Measurements from ENCODE around the gene HLF.

HLF gene

DNA sequence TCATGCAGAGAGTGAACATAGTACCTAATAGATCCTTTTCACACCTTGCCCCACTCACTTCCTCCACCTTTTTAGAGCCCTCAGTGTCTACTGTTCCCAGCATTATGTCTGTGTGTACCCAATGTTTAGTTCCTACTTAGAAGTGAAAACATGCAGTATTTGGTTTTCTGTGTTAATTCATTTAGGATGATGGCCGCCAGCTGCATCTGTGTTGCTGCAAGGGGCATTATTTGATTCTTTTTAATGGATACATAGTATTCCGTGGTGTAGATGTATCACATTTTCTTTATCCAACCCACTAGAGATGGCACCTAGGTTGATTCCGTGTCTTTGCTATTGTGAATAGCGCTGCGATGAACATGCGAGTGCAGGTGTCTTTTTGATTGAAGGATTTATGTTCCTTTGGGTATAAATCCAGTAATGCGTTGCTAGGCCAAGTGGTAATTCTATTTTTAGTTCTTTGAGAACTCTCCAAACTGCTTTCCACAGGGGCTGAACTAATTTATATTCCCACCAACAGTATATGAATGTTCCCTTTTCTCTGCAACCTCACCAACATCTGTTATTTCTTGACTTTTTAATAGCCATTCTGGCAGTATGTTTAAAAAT is 47.1 kb downstream of the HLF start:
- no peak overlapping the region for H3K27ac Mint-ChIP-seq
- DNase-seq (ENCODE audit: low spot score), result no peak
- peaks cover 3% of the 10 kb centered on the region for H3K27me3 Mint-ChIP-seq (ENCODE audit: low read depth)
- H3K9me3 Mint-ChIP-seq, result no peaks in the 10 kb centered on the region
- no peak overlapping the region for H3K4me3 Mint-ChIP-seq
- H3K36me3 Mint-ChIP-seq (ENCODE audit: low read depth), result peaks cover 1% of the 10 kb centered on the region
- H3K4me1 Mint-ChIP-seq (ENCODE audit: low read depth), result peaks cover 23% of the 10 kb centered on the region

GRCh38 chr17:55312852-55313251 is 48.1 kb downstream of the HLF start:
- H3K4me1 Mint-ChIP-seq (ENCODE audit: low read depth), result peaks cover 23% of the 10 kb centered on the region
- H3K27ac Mint-ChIP-seq, result no peak overlapping the region
- H3K9me3 Mint-ChIP-seq, result no peaks in the 10 kb centered on the region
- no peak overlapping the region for H3K4me3 Mint-ChIP-seq
- DNase-seq (ENCODE audit: low spot score), result no peak
- peaks cover 3% of the 10 kb centered on the region for H3K27me3 Mint-ChIP-seq (ENCODE audit: low read depth)
- peaks cover 1% of the 10 kb centered on the region for H3K36me3 Mint-ChIP-seq (ENCODE audit: low read depth)

GRCh38 chr17:55314061-55314783 is 49.5 kb downstream of the HLF start:
- DNase-seq (ENCODE audit: low spot score), result peak; percentile 7
- Mint-ChIP-seq H3K4me3 (peak overlapping the region; percentile 44), H3K9me3 (no peaks in the 10 kb centered on the region)

GRCh38 chr17:55314784-55315491 is 50.2 kb downstream of the HLF start:
- Mint-ChIP-seq H3K4me3 (peak overlapping the region; percentile 44), H3K27ac (peak overlapping the region; percentile 69), H3K4me1 (ENCODE audit: low read depth) (peaks cover 23% of the 10 kb centered on the region), H3K36me3 (ENCODE audit: low read depth) (peaks cover 1% of the 10 kb centered on the region), H3K27me3 (ENCODE audit: low read depth) (peaks cover 3% of the 10 kb centered on the region), H3K9me3 (no peaks in the 10 kb centered on the region)
- DNase-seq (ENCODE audit: low spot score), result peak; percentile 68

More at GRCh38 chr17:55314061-55314783, 49.5 kb downstream of the HLF start:
- Mint-ChIP-seq H3K36me3 (ENCODE audit: low read depth) (peaks cover 1% of the 10 kb centered on the region), H3K4me1 (ENCODE audit: low read depth) (peaks cover 23% of the 10 kb centered on the region), H3K27ac (peak overlapping the region; percentile 69), H3K27me3 (ENCODE audit: low read depth) (peaks cover 3% of the 10 kb centered on the region)

DNA sequence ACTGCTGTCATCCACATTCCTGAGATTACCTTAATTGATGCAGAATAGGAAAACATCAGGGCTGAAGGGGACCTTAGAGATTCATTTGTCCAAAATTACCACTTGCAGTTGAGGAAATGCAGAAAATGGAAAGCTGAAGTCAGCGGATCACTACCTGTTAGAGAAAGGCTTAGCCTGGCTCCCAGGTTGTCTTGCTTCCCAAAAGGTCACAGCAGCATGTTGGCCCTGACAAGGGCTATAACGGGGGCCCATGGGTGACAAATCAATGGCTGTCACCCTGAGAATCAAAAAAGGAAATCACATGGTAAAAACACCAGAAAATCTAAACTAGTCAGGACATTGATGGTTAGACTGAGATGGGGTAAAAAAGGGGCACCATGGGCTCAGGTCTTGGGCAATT is 51.7 kb downstream of the HLF start:
- Mint-ChIP-seq H3K9me3 (no peaks in the 10 kb centered on the region), H3K27me3 (ENCODE audit: low read depth) (peaks cover 5% of the 10 kb centered on the region), H3K36me3 (ENCODE audit: low read depth) (peaks cover 1% of the 10 kb centered on the region), H3K27ac (no peak overlapping the region), H3K4me3 (no peak overlapping the region), H3K4me1 (ENCODE audit: low read depth) (peaks cover 27% of the 10 kb centered on the region)
- DNase-seq (ENCODE audit: low spot score), result no peak

DNA sequence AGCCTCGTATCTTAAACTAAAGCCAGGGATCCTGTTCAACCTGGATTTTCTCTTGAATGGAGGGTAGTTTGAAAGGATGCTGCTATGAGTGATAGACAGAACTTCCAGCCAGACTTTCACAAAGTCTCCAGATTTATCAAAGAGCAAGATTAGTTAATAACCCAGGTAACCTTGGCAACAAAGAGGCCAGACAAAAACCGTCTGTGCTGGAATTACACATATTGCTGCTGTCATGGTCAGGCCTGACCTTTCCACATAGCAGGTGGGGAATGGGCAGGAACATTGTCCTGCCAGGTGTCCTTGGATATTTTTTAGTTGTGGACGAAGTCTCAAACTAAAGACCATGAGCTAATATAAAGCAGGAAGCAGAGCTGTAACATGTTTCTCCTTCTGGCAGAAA is 52.5 kb downstream of the HLF start:
- DNase-seq (ENCODE audit: low spot score), result no peak
- Mint-ChIP-seq H3K27ac (no peak overlapping the region), H3K27me3 (ENCODE audit: low read depth) (peaks cover 2% of the 10 kb centered on the region), H3K9me3 (no peaks in the 10 kb centered on the region), H3K36me3 (ENCODE audit: low read depth) (peaks cover 1% of the 10 kb centered on the region), H3K4me3 (no peak overlapping the region), H3K4me1 (ENCODE audit: low read depth) (peaks cover 27% of the 10 kb centered on the region)

- DNase-seq (ENCODE audit: low spot score), result no peak
- peaks cover 1% of the 10 kb centered on the region for H3K36me3 Mint-ChIP-seq (ENCODE audit: low read depth)
- peaks cover 27% of the 10 kb centered on the region for H3K4me1 Mint-ChIP-seq (ENCODE audit: low read depth)
- no peaks in the 10 kb centered on the region for H3K9me3 Mint-ChIP-seq
- H3K27me3 Mint-ChIP-seq (ENCODE audit: low read depth), result peaks cover 2% of the 10 kb centered on the region
- H3K27ac Mint-ChIP-seq, result no peak overlapping the region
- no peak overlapping the region for H3K4me3 Mint-ChIP-seq
These were observed 53.3 kb downstream of the HLF start for GRCh38 chr17:55318081-55318480.

DNA sequence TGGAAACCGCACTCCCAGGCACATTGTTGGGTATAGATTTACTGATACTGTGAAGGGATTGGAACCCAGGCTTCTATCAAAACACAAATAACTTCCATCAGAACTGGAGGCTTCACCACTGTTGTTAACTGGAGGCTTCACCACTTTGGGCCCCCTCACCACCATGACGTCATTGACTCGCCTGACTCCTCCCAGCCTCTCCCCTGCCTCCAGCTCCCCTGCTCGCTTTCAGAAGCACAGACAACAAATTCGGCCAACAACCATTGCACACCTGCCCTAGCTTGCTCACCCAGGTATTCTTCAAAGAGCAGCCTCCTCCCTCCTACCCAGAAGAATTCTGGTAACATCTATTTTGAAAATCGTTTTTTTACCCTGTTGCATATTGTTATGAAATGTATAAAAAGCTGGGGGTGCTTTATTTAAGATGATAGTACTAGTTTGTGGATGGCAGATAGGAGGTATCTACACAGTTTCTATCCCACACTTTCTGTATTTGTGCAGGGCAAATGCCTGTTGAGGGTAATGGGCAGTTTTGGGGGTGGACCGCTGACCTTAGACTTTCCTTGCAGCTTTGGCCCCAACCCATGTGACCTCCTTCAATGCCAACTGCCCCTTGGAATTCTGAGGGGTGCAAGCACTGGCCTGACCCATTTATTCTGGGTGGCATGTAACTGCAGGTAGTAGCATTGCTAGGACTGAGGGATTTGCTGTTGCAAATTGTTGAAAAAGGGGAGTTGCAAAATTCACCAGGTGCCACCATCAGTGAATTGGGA is 54.1 kb downstream of the HLF start:
- Mint-ChIP-seq H3K27me3 (ENCODE audit: low read depth) (peaks cover 2% of the 10 kb centered on the region), H3K9me3 (no peaks in the 10 kb centered on the region), H3K4me3 (no peak overlapping the region), H3K36me3 (ENCODE audit: low read depth) (peaks cover 1% of the 10 kb centered on the region), H3K27ac (no peak overlapping the region), H3K4me1 (ENCODE audit: low read depth) (peaks cover 23% of the 10 kb centered on the region)
- DNase-seq (ENCODE audit: low spot score), result no peak

- DNase-seq (ENCODE audit: low spot score), result no peak
- Mint-ChIP-seq H3K36me3 (ENCODE audit: low read depth) (no peaks in the 10 kb centered on the region), H3K4me1 (ENCODE audit: low read depth) (peaks cover 16% of the 10 kb centered on the region), H3K9me3 (no peaks in the 10 kb centered on the region), H3K27ac (no peak overlapping the region), H3K27me3 (ENCODE audit: low read depth) (peaks cover 2% of the 10 kb centered on the region), H3K4me3 (no peak overlapping the region)
These were observed 55.3 kb downstream of the HLF start for GRCh38 chr17:55319933-55320593.

GRCh38 chr17:55320594-55321426 is 56.0 kb downstream of the HLF start:
- no peaks in the 10 kb centered on the region for H3K36me3 Mint-ChIP-seq (ENCODE audit: low read depth)

DNA sequence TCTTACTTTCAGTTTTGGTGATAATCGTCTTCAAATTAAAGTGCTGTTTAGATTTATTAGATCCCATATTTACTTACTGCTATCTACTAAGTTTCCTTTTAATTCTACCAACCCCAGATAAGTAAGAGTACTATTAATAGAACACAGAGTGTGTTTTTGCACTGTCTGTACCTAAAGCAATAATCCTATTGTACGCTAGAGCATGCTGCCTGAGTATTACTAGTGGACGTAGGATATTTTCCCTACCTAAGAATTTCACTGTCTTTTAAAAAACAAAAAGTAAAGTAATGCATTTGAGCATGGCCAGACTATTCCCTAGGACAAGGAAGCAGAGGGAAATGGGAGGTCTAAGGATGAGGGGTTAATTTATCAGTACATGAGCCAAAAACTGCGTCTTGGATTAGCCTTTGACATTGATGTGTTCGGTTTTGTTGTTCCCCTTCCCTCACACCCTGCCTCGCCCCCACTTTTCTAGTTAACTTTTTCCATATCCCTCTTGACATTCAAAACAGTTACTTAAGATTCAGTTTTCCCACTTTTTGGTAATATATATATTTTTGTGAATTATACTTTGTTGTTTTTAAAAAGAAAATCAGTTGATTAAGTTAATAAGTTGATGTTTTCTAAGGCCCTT is 56.8 kb downstream of the HLF start:
- Mint-ChIP-seq H3K36me3 (ENCODE audit: low read depth) (no peaks in the 10 kb centered on the region), H3K4me1 (ENCODE audit: low read depth) (peaks cover 6% of the 10 kb centered on the region), H3K27ac (no peak overlapping the region), H3K9me3 (no peaks in the 10 kb centered on the region), H3K4me3 (no peak overlapping the region), H3K27me3 (ENCODE audit: low read depth) (peaks cover 2% of the 10 kb centered on the region)
- DNase-seq (ENCODE audit: low spot score), result no peak

More at GRCh38 chr17:55320594-55321426, 56.0 kb downstream of the HLF start:
- H3K4me1 Mint-ChIP-seq (ENCODE audit: low read depth), result peaks cover 10% of the 10 kb centered on the region
- no peak overlapping the region for H3K27ac Mint-ChIP-seq
- no peak overlapping the region for H3K4me3 Mint-ChIP-seq
- no peak for DNase-seq (ENCODE audit: low spot score)
- H3K9me3 Mint-ChIP-seq, result no peaks in the 10 kb centered on the region
- H3K27me3 Mint-ChIP-seq (ENCODE audit: low read depth), result peaks cover 2% of the 10 kb centered on the region

GRCh38 chr17:55322453-55322985 is 57.8 kb downstream of the HLF start:
- H3K4me1 Mint-ChIP-seq (ENCODE audit: low read depth), result peaks cover 6% of the 10 kb centered on the region
- H3K4me3 Mint-ChIP-seq, result no peak overlapping the region
- H3K27ac Mint-ChIP-seq, result no peak overlapping the region
- H3K36me3 Mint-ChIP-seq (ENCODE audit: low read depth), result no peaks in the 10 kb centered on the region
- peaks cover 2% of the 10 kb centered on the region for H3K27me3 Mint-ChIP-seq (ENCODE audit: low read depth)
- no peaks in the 10 kb centered on the region for H3K9me3 Mint-ChIP-seq
- no peak for DNase-seq (ENCODE audit: low spot score)

Data from T-helper 2 cell treated with Interferon-gamma antibody and Interleukin-4, amounts not matched to agents 5 μg/mL and 100 μg/mL, for 36 hours (primary cell).